ENCODE data around the gene NTN5.
"Not testable (repeated sequence)": the region's sequence is repeated elsewhere in the genome, so short reads cannot be mapped to it uniquely, and the experiment has no call there.

The NTN5 gene

GRCh38 chr19:48669903-48670668 lies 2.7 kb downstream of the NTN5 start:
- DNase-seq, result no peak

DNA sequence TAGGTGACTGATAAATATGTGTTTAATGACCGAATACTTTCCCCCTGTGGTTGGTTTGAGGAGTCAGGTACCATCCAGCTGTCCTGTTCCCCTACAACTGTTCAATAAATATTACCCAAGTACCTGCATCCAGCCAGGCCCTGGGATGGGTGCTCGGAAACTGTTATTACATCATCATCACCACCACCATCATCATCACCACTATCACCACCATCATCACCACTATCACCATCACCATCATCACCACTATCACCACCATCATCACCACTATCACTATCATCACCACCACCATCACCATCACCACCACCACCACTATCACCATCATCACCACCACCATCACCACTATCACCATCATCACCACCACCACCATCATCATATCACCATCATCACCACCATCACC lies 4.1 kb downstream of the NTN5 start:
- no peak for DNase-seq

DNA sequence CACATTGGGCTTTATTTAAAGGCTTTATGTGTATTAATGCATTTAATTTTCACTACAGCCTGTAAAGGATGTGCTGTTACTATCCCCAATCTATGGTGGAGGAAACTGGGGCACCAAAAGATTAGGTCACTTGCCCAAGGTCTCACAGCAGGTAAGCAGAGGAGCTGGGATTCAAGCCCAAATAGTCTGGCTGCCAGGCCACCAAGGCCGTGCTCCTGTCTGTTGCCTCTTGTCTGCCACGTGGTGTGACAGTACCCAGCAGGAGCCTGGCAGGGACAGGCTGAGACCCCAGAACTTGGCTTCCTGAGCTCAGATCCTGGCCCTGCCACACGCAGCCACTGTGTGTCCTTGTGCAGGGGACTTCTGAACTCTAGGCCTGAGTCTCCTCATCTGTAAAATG lies 4.5 kb downstream of the NTN5 start:
- no peak for DNase-seq

- DNase-seq, result no peak
Observed at GRCh38 chr19:48665786-48666185, 7.0 kb downstream of the NTN5 start.

DNA sequence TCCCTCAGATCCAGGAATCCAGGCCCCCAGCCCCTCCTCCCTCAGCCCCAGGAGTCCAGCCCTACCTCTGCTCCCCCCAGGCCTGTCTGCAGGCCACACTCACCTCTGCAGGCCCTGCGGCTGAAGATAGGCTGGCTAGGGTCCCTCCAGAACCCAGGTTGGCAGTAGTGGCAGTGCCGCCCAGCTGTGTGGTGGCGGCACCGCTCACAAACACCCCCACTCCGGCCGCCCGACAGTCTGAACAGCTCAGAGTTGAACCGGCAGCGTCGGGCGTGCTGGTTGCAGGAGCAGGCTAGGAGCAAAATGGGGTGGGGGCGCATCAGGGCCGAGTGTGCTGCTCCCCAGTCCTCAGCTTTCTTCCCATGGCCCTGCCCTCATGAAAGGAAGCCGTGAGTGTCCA lies 8.3 kb downstream of the NTN5 start:
- DNase-seq, result no peak

- no peak for DNase-seq
Observed at GRCh38 chr19:48663667-48664066, 9.2 kb downstream of the NTN5 start.

DNA sequence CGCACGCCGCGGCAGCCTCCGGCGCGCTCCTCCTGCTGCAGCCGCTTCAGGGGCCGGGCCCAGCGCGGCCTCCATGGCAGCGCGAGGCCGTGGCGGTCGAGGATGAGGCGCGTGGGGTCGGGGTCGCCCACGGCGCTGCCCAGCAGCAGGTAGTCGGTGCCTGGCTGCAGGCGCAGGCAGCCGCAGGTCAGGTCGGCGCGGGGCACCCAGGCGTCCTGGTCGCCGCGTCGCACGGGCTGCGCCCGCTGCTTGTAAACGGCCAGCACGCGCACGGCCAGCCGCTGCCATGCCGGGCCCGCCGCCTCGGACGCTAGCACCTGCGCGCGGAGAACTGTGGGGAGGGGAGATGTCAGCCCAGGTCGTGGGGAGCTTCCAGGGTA lies 11.1 kb downstream of the NTN5 start:
- DNase-seq, result no peak

- peak; percentile 96 for DNase-seq
Observed at GRCh38 chr19:48660852-48661710, 11.7 kb downstream of the NTN5 start.

- no peak for DNase-seq
Observed at GRCh38 chr19:48659768-48660167, 13.0 kb downstream of the NTN5 start.

- no peak for DNase-seq
Observed at GRCh38 chr19:48658483-48658882, 14.3 kb downstream of the NTN5 start.

DNA sequence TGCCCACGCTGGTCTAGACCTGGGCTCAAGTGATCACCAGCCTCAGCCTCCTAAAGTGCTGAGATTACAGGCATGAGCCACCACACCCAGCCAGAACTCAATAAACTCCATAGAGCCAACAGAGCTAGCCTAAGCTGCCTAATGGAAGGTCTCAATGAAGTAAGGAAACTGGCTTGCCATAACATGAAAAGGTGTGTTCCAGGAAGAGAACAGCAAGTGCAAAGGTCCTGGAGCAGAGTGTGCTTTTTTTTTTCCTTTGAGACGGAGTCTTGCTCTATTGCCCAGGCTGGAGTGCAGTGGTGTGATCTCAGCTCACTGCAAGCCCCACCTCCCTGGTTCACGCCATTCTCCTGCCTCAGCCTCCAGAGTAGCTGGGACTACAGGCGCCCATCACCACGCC lies 15.0 kb downstream of the NTN5 start:
- not testable (repeated sequence) for DNase-seq

DNA sequence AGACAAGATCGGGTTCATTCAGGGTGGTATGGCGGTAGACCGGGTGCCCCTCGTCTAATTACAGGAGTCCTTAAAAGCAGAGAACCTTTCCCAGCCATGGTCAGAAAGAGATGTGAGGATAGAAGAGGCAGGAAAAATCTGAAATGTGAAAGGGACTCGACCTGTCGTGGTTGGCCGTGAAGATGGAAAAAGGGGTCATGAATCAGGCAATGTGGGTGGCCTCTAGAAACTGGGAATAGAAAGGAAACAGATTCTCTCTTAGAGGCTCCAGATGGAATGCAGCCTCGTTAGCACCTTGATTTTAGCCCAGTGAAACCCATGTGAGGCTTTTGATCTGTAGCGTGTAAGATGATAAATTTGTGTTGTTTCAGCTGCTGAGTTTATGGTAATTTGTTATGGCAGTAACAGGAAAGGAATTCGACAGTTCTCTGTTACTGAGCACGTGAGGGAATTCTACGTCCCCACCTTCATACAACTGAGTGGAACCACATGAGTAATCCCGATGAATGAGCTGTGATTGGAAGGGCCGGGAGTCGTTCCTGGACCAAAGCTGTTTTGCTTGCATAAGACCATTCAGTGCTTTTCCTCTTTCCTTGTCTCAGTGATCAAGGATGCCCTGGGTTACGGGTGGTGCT lies 15.9 kb downstream of the NTN5 start:
- DNase-seq, result no peak

GRCh38 chr19:48654299-48655059 lies 18.3 kb downstream of the NTN5 start:
- no peak for DNase-seq

- no peak for DNase-seq
Observed at GRCh38 chr19:48651683-48652048, 21.2 kb downstream of the NTN5 start.

- DNase-seq, result no peak
Observed at GRCh38 chr19:48650974-48651682, 21.7 kb downstream of the NTN5 start.

DNA sequence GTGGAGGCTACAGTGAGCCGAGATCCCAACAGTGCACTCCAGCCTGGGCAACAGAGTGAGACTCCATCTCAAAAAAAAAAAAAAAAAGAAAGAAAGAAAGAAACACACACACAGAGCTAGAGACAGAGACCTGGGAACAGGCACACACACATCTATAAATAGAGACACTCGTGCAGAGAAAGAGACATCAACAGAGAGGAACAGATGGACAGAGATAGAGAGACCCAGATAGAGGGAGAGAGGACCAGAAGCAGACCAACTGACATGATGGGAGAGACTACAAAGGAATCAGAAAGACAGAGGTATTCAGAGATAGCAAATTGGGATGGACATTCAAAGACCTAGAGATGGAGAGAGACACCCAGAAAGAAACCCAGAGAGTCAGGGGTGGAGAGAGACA lies 24.7 kb downstream of the NTN5 start:
- DNase-seq, result no peak

DNA sequence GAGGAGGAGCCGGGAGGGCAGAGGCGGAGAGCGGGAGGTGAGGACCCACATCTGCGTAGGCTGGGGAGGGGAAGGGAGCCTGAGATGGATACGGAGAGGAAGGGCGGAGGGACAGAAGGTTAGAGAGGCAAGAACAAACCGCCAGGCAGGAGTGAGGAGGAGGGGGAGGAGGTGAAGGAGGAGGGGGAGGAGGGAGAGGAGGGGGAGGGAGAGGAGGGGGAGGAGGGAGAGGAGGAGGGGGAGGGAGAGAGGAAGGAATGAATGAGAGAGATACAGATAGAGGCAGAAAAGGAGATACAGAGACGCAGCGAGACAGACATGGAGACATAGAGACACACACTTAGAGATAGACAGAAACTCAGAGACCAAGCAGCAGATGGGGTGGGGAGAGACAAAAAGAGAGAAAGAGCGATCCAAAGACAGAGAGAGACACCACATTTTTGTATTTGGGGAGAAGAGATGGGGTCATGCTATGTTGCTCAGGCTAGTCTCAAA lies 26.0 kb downstream of the NTN5 start:
- no peak for DNase-seq

DNA sequence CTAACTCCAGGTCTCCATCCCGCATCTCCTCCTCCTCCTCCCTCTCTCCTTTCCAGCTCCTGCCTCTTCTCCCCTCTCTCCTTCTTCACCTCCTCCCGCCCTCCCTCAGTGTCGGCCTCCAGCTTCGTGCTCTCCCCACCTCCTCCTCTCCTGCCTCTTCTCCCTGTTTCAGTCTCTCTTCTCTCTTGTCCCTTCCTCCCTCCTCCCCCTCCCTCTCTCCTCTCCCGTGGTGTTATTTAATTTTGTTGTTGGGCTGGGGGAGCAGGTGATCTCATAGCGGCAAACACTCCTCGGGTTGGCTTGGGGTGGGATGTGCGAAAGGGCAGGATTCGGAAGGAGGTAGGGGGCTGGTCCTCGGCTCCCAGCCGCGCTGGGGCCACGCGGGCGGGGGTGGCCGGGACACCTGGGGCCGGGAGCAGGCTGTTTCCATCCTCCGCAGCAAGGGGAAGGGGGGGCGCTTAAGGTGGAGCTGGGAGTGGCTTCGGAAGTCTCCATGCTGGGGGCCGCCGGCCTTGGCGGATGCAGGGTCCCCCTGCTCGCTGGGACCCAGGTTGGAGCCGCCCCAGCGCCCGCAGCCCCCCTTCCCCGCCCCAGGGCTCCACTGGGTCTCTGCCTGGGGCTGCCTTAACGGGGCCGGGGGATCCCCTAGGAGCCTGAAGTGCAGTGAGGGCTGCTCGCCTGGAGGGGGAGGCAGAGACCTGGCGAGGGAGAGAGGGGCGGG lies 26.7 kb downstream of the NTN5 start, which contains the start of gene CA11:
Gene CA11 (minus strand): TSS at position 187 of the 721 bp plus-strand sequence. CDS start 555 bp downstream, outside the sequence.
- DNase-seq, result peak; percentile 76

GRCh38 chr19:48645620-48646000 lies 27.2 kb downstream of the NTN5 start:
- no peak for DNase-seq

GRCh38 chr19:48644839-48645619 lies 27.8 kb downstream of the NTN5 start:
- DNase-seq, result peak; percentile 14

GRCh38 chr19:48644355-48644754 lies 28.5 kb downstream of the NTN5 start:
- DNase-seq, result no peak
